GM12865 (cell line): Measurements from ENCODE around the gene PRM3.

ENCODE experiments used
- DNase-seq: peaks from one replicate; pipeline ENCODE4 v3.0.0; 2010; ENCODE audit warnings: low read depth
- H3K4me3 ChIP-seq: 2 replicates; pipeline ENCODE4 v1.5.1; 2011; ENCODE audit warnings: mild to moderate bottlenecking, low read depth, low read length, control low read depth
- TF ChIP-seq, protein P1 (sequence below): IDR thresholded peaks from 2 replicates; pipeline ENCODE4 v1.5.1; 2011; ENCODE audit warnings: low read length, control low read depth, low read depth, inconsistent platforms; ENCODE audit not compliant: insufficient read depth; ENCODE audit errors: missing control alignments

The PRM3 gene

DNA sequence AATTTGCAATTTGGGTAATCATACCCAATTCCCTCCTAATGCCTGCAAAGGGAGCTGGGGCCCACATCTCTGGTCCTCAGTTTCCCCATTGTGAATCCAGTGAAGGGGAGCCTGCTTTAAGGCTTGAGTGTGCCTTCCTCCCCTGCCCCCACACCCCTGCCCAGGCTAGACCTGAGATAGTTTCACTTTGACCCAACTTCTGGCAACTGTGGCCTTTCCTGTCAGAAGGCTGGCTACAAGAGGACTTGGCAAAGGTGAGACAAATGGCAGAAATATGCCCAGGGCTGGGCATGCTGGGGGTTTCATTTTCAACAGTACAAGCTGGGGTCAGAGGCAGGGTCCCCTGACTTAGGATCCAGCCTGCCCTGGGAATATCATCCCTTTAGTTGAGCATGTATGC is 27.4 kb downstream of the PRM3 start:
- no peak overlapping the region for H3K4me3 ChIP-seq
- DNase-seq: peak; percentile 67
- TF ChIP-seq, protein P1, sequence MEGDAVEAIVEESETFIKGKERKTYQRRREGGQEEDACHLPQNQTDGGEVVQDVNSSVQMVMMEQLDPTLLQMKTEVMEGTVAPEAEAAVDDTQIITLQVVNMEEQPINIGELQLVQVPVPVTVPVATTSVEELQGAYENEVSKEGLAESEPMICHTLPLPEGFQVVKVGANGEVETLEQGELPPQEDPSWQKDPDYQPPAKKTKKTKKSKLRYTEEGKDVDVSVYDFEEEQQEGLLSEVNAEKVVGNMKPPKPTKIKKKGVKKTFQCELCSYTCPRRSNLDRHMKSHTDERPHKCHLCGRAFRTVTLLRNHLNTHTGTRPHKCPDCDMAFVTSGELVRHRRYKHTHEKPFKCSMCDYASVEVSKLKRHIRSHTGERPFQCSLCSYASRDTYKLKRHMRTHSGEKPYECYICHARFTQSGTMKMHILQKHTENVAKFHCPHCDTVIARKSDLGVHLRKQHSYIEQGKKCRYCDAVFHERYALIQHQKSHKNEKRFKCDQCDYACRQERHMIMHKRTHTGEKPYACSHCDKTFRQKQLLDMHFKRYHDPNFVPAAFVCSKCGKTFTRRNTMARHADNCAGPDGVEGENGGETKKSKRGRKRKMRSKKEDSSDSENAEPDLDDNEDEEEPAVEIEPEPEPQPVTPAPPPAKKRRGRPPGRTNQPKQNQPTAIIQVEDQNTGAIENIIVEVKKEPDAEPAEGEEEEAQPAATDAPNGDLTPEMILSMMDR: no peak

DNA sequence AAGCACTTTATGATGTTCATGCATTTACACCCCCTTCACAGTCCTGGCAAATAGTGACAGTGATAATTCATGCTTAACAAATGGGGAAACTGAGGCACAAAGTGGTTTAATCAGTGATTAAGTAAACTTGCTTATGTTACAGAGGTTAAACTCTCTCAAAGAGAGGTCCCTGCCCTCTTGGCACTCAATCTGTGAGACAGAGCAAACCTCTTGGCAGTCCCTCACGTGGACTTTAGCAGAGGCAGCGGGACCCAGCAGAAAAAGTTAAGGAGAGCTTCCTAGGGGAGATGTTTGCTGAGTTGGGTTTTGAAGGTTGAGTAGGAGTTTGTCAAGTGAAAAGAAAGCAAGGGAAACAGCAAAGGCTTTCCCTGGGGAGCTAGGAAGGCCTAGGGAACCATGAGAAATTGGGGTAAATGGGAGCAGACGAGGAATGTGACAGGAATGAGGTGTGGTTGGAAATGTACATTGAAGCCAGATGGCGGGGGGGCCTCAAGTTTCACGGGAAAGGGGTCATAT is 28.1 kb downstream of the PRM3 start:
- TF ChIP-seq, protein P1: no peak

DNA sequence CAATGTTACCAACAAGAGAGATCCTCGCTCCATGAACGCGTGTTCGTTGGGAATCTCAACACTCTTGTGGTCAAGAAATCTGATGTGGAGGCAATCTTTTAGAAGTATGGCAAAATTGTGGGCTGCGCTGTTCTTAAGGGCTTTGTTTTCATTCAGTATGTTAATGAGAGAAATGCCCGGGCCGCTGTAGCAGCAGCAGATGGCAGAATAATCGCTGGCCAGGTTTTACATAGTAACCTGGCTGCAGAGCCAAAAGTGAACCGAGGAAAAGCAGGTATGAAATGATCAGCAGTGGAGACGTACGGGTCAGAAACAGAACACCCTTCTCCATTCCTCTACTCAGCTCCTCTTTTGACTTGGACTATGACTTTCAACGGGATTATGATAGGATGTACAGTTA is 30.8 kb downstream of the PRM3 start:
- H3K4me3 ChIP-seq: no peak overlapping the region
- DNase-seq: no peak
- TF ChIP-seq, protein P1: no peak

More for the DNA sequence above, 28.1 kb downstream of the PRM3 start:
- DNase-seq: no peak
- no peak overlapping the region for H3K4me3 ChIP-seq

DNA sequence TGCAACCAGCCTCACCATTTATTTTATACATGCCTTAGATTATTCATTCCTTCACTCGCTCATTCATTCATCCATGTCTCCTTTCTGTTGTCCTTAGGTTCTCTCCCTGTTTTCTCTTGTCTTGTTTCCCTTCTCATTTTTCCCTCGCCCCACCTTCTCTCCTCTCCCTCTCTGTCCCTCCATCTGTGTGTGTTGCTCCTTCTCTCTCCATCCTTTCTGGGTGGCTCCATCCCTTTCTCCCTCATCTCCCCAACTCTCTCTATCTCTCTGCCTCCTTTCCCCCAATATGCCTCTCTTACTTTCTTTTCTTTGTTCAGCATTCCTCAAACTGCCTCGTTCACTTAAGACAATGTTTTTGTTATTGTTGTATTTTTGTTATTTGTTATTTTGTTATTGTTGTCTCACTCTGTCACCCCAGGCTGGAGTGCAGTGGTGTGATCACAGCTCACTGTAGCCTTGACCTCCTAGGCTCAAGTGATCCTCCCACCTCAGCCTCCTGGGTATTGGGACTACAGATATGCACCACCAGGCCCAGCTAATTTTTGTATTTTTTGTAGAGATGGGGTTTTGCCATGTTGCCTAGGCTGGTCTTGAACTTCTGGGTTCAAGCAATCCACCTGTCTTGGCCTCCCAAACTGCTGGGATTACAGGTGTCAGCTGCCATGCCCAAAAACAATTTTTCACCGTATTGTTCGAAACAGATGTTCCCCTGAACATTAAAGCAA is 31.8 kb downstream of the PRM3 start:
- DNase-seq: no peak
- TF ChIP-seq, protein P1: no peak
- H3K4me3 ChIP-seq: no peak overlapping the region

DNA sequence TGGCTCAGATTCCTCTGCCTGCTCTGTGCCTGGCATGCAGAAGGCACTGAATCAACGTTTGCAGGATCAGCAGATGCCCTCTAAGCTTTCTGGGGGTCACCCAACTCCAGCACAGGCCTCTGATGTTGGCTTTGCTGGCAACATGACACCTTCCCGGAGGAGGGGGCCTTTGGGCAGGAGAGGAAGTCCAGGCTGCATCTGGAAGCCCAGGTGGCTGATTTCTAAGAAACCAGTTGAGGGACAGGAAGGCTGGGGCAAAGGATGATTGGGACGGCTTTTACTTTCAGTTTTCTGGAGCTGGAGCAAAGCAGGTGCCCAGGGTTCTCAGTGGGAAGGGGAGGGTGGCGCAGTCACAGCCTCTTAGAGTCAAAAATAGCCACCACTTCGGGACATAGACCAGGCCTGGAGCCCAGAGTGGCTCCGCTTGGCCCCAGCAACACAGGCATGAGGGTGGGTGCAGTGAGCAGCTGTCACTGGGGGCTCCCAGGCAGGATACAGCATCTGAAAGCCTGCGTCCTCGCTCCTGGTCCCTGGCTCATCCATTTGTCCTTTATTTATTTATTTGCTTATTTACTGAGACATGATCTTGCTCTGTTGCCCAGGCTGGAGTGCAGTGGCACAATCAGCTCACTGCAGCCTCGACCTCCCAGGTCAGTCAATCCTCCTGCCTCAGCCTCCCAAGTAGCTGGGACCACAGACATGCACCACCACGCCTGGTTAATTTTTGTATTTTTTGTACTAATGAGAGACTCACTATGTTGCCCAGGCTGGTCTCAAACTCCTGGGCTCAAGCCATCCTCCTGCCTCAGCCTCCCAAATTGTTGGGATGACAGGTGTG is 32.6 kb downstream of the PRM3 start:
- DNase-seq: no peak
- no peak overlapping the region for H3K4me3 ChIP-seq

More for the DNA sequence above, 32.6 kb downstream of the PRM3 start:
- TF ChIP-seq, protein P1: no peak
